Type B pancreatic cell (in vitro differentiated cells): ENCODE data around the gene NPC1L1. TPM values are rescaled to one million over a fixed set of nuclear protein-coding genes. Genes with fewer than 3 reads are reported as not detected.

Experiments used
- DNase-seq: peaks from one replicate; pipeline ENCODE4 v3.0.0; 2021; ENCODE audit warnings: mixed read lengths; ENCODE audit not compliant: unreplicated experiment; ENCODE audit errors: extremely low spot score
- H3K27ac Mint-ChIP-seq: 2 replicates; pipeline ENCODE4 v1.8.0; 2021; ENCODE audit warnings: mild to moderate bottlenecking, mixed read lengths
- H3K27me3 Mint-ChIP-seq: 2 replicates; pipeline ENCODE4 v1.8.0; 2021; ENCODE audit warnings: mixed read lengths
- H3K36me3 Mint-ChIP-seq: 2 replicates; pipeline ENCODE4 v1.8.0; 2021; ENCODE audit warnings: mixed read lengths
- H3K4me1 Mint-ChIP-seq: one replicate; pipeline ENCODE4 v1.8.0; 2021; ENCODE audit warnings: mixed read lengths; ENCODE audit not compliant: unreplicated experiment
- H3K4me3 Mint-ChIP-seq: 2 replicates; pipeline ENCODE4 v1.8.0; 2021; ENCODE audit warnings: mild to moderate bottlenecking, mixed read lengths
- H3K9me3 Mint-ChIP-seq: 2 replicates; pipeline ENCODE4 v1.8.0; 2021; ENCODE audit warnings: mixed read lengths
- total RNA-seq: library from RNA; stranded (reverse); gene quantifications from 2 replicates; pipeline ENCODE4 v1.2.1, GENCODE V29; 2021; ENCODE audit warnings: low replicate concordance
- TF ChIP-seq, protein P1 (sequence below): fragments of 200-600 bp; sonication (generic); conservative IDR thresholded peaks from 2 replicates; pipeline ENCODE4 v1.5.0; 2021; ENCODE audit warnings: antibody characterized with exemption, mild to moderate bottlenecking

The NPC1L1 gene
- total RNA-seq, 1 donor from 2014 or later = 8.8 TPM

DNA sequence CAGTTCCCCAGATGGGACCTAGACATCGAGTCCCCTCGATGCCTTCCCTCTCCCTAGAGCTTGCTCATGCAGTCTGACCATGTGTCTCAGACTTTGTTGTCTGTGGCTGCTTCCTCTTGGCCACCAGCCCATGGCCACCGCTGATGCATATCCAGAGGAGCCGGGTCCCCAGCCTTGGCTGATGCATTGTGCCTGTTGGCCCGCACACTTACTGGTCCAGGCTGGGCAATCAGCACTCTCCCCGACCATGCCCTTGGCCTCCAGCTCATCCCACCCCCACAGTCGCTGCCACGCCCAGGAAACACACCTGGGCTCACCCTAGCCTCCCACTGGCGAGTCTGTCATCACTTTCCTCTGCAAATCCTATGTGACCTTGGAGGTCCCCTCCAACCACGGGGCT lies 10.1 kb downstream of the NPC1L1 start:
- H3K27ac Mint-ChIP-seq = peak overlapping the region; percentile 65
- H3K36me3 Mint-ChIP-seq = no peaks in the 10 kb centered on the region

DNA sequence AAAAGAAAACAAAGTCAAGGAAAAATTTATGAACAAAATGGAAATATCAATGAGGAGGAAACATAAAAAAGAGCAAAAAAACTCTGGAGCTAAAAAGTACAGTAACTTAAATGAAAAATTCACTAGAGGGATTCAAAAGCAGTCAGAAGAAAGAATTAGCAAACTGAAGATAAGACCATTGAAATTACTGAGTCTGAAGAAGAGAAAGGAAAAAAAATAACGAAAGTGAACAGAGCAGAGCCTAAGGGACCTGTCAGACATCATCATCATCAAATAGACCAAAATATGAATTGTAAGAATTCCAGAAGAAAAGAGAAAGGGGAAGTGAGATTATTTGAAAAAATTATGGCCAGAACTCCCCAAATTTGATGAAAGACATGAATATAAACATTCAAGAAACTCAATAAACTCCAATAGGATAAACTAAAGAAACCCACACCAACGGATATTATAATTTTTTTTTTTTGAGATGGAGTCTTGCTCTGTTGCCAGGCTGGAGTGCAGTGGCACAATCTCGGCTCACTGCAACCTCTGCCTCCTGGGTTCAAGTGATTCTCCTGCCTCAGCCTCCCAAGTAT lies 16.2 kb downstream of the NPC1L1 start:
- H3K36me3 Mint-ChIP-seq = no peaks in the 10 kb centered on the region
- TF ChIP-seq, protein P1, sequence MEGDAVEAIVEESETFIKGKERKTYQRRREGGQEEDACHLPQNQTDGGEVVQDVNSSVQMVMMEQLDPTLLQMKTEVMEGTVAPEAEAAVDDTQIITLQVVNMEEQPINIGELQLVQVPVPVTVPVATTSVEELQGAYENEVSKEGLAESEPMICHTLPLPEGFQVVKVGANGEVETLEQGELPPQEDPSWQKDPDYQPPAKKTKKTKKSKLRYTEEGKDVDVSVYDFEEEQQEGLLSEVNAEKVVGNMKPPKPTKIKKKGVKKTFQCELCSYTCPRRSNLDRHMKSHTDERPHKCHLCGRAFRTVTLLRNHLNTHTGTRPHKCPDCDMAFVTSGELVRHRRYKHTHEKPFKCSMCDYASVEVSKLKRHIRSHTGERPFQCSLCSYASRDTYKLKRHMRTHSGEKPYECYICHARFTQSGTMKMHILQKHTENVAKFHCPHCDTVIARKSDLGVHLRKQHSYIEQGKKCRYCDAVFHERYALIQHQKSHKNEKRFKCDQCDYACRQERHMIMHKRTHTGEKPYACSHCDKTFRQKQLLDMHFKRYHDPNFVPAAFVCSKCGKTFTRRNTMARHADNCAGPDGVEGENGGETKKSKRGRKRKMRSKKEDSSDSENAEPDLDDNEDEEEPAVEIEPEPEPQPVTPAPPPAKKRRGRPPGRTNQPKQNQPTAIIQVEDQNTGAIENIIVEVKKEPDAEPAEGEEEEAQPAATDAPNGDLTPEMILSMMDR = no peak
- no peaks in the 10 kb centered on the region for H3K4me1 Mint-ChIP-seq
- no peak overlapping the region for H3K4me3 Mint-ChIP-seq
- no peak for DNase-seq
- no peaks in the 10 kb centered on the region for H3K9me3 Mint-ChIP-seq
- peaks cover 4% of the 10 kb centered on the region for H3K27me3 Mint-ChIP-seq
- H3K27ac Mint-ChIP-seq = no peak overlapping the region

More for the DNA sequence above, 10.1 kb downstream of the NPC1L1 start:
- H3K4me1 Mint-ChIP-seq = peaks cover 4% of the 10 kb centered on the region
- TF ChIP-seq, protein P1 = no peak
- no peak overlapping the region for H3K4me3 Mint-ChIP-seq
- no peak for DNase-seq
- H3K27me3 Mint-ChIP-seq = no peaks in the 10 kb centered on the region
- no peaks in the 10 kb centered on the region for H3K9me3 Mint-ChIP-seq

- Mint-ChIP-seq H3K27me3 (peaks cover 4% of the 10 kb centered on the region), H3K9me3 (no peaks in the 10 kb centered on the region), H3K4me1 (no peaks in the 10 kb centered on the region), H3K36me3 (no peaks in the 10 kb centered on the region), H3K4me3 (no peak overlapping the region), H3K27ac (no peak overlapping the region)
- TF ChIP-seq, protein P1 = no peak
- DNase-seq = no peak
Observed at GRCh38 chr7:44522315-44522714, 18.8 kb downstream of the NPC1L1 start.

- DNase-seq = no peak
- TF ChIP-seq, protein P1 = no peak
- no peaks in the 10 kb centered on the region for H3K9me3 Mint-ChIP-seq
- H3K4me3 Mint-ChIP-seq = no peak overlapping the region
- no peaks in the 10 kb centered on the region for H3K36me3 Mint-ChIP-seq
- H3K27ac Mint-ChIP-seq = no peak overlapping the region
- no peaks in the 10 kb centered on the region for H3K4me1 Mint-ChIP-seq
- peaks cover 4% of the 10 kb centered on the region for H3K27me3 Mint-ChIP-seq
Observed at GRCh38 chr7:44521347-44522095, 19.6 kb downstream of the NPC1L1 start.

DNA sequence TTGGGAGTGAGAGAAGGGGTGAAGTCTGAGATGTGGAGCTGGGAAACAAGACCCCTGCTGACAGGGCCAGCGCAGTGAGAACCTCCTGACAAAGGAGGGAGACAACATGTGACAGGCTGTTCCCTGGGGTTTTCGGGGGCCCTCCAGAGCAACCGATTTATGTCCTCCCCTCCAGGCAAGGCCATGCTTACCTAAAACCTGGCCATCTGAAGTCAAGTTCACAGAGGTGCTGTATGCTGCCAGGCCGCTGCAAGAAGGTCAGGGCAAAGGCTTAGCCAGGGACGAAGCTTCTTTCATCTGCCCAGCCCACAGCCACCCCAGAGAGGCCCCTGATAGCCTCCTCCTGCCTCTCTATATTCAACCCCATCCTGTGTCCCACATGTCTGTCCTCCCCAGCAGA lies 20.6 kb downstream of the NPC1L1 start:
- DNase-seq = no peak
- no peak overlapping the region for H3K4me3 Mint-ChIP-seq
- H3K36me3 Mint-ChIP-seq = no peaks in the 10 kb centered on the region
- no peak overlapping the region for H3K27ac Mint-ChIP-seq
- H3K27me3 Mint-ChIP-seq = peaks cover 4% of the 10 kb centered on the region
- H3K4me1 Mint-ChIP-seq = no peaks in the 10 kb centered on the region
- TF ChIP-seq, protein P1 = no peak
- H3K9me3 Mint-ChIP-seq = no peaks in the 10 kb centered on the region
